WTC11 (cell line): ENCODE data around the gene SRGAP1. TPM values are rescaled to one million over a fixed set of nuclear protein-coding genes. Genes with fewer than 3 reads are reported as not detected.

Experiments used
- ATAC-seq: fragments of 200-7000 bp; cut with Tn5 transposase; 2 replicates; pipeline ENCODE4 v1.10.0; 2021; ENCODE audit warnings: mild to moderate bottlenecking, moderate library complexity
- CTCF ChIA-PET: fragments of 300-600 bp; sonication (Branson Sonifier 250); formaldehyde crosslinking; loops from one replicate; lab custom pipeline; 2021; ENCODE audit warnings: antibody characterized with exemption; lab: Charles Lee
- POLR2A ChIA-PET: fragments of 350-600 bp; sonication (Branson Sonifier 250); formaldehyde crosslinking; loops from one replicate; lab custom pipeline; 2021; ENCODE audit warnings: antibody characterized with exemption; lab: Charles Lee
- DNase-seq: peaks from one replicate; pipeline ENCODE4 v3.0.0; 2021; ENCODE audit warnings: low spot score
- H3K27ac Mint-ChIP-seq: 2 replicates; pipeline ENCODE4 v1.8.0; 2021; ENCODE audit warnings: mixed read lengths
- H3K27me3 Mint-ChIP-seq: 2 replicates; pipeline ENCODE4 v1.8.0; 2021; ENCODE audit warnings: low read depth, mild to moderate bottlenecking, moderate library complexity, mixed read lengths
- H3K36me3 Mint-ChIP-seq: 2 replicates; pipeline ENCODE4 v1.8.0; 2021; ENCODE audit warnings: mixed read lengths
- H3K4me1 Mint-ChIP-seq: 2 replicates; pipeline ENCODE4 v1.8.0; 2022; ENCODE audit warnings: mixed read lengths
- H3K4me3 Mint-ChIP-seq: 2 replicates; pipeline ENCODE4 v1.8.0; 2021; ENCODE audit warnings: mild to moderate bottlenecking, moderate library complexity, mixed read lengths
- H3K9me3 Mint-ChIP-seq: 2 replicates; pipeline ENCODE4 v1.8.0; 2021; ENCODE audit warnings: mixed read lengths
- CREM ChIP-seq: sonication (generic); formaldehyde crosslinking; IDR thresholded peaks from 2 replicates; pipeline ENCODE4 v1.8.1; 2022; ENCODE audit warnings: mild to moderate bottlenecking, missing genetic modification reagents, moderate library complexity
- FOXK1 ChIP-seq: sonication (generic); formaldehyde crosslinking; IDR thresholded peaks from 2 replicates; pipeline ENCODE4 v1.8.0; 2022; ENCODE audit warnings: mild to moderate bottlenecking, moderate library complexity, missing genetic modification reagents
- MXD4 ChIP-seq: fragments of 250-450 bp; sonication (Bioruptor Pico); IDR thresholded peaks from 2 replicates; pipeline ENCODE4 v1.8.0; 2021; ENCODE audit warnings: mild to moderate bottlenecking, moderate library complexity, borderline replicate concordance
- NR2C2 ChIP-seq: sonication (generic); formaldehyde crosslinking; IDR thresholded peaks from 2 replicates; pipeline ENCODE4 v1.8.0; 2022; ENCODE audit warnings: mild to moderate bottlenecking, missing genetic modification reagents
- RORB ChIP-seq: fragments of 250-450 bp; sonication (Bioruptor Pico); IDR thresholded peaks from 2 replicates; pipeline ENCODE4 v1.9.0; 2021; ENCODE audit warnings: mild to moderate bottlenecking
- SP1 ChIP-seq: sonication (generic); formaldehyde crosslinking; conservative IDR thresholded peaks from 2 replicates; pipeline ENCODE4 v1.8.1; 2022; ENCODE audit warnings: missing genetic modification reagents
- total RNA-seq: library from RNA; stranded (reverse); gene quantifications from 3 replicates; pipeline ENCODE4 v1.2.3, GENCODE V29; 2021
- TF ChIP-seq, protein P1 (sequence below): fragments of 250-450 bp; sonication (Bioruptor Pico); IDR thresholded peaks from 2 replicates; pipeline ENCODE4 v2.1.2; 2022; ENCODE audit warnings: mild to moderate bottlenecking, moderate library complexity
- TF ChIP-seq, protein P2 (sequence below): sonication (generic); formaldehyde crosslinking; IDR thresholded peaks from 2 replicates; pipeline ENCODE4 v1.8.0; 2022; ENCODE audit warnings: mild to moderate bottlenecking, missing genetic modification reagents
- TF ChIP-seq, protein P3 (sequence below): fragments of 250-450 bp; sonication (Bioruptor Pico); IDR thresholded peaks from 2 replicates; pipeline ENCODE4 v1.9.0; 2021; ENCODE audit warnings: mild to moderate bottlenecking, borderline replicate concordance
- TF ChIP-seq, protein P4 (sequence below): sonication (generic); formaldehyde crosslinking; IDR thresholded peaks from 2 replicates; pipeline ENCODE4 v1.8.0; 2022; ENCODE audit warnings: mild to moderate bottlenecking, missing genetic modification reagents
- TF ChIP-seq, protein P5 (sequence below): sonication (generic); formaldehyde crosslinking; IDR thresholded peaks from 2 replicates; pipeline ENCODE4 v1.8.0; 2022; ENCODE audit warnings: mild to moderate bottlenecking, missing genetic modification reagents
- TF ChIP-seq, protein P6 (sequence below): sonication (generic); formaldehyde crosslinking; IDR thresholded peaks from 2 replicates; pipeline ENCODE4 v1.8.1; 2023; ENCODE audit warnings: mild to moderate bottlenecking, missing genetic modification reagents, borderline replicate concordance

SRGAP1 gene
- total RNA-seq, 1 experiment from 2014 or later = 10.3 TPM

DNA sequence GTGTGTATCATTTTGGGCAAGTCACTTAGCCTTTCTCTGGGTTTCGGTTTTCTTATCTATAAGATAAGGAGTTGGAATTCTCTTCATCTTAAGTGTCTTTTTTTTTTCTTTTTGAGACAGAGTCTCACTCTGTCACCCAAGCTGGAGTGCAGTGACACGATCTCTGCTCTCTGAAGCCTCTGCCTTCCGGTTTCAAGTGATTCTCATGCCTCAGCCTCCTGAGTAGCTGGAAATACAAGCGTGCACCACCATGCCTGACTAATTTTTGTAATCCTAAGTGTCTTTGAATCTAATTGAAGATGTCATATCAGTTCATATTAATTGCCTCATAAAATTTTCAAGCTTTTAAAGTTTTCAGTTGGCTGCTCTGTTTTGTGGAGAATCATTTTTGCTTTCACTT is 4.0 kb downstream of the SRGAP1 start:
- ATAC-seq = no peak
- Mint-ChIP-seq H3K4me1 (peaks cover 27% of the 10 kb centered on the region), H3K27me3 (peaks cover 4% of the 10 kb centered on the region), H3K36me3 (no peaks in the 10 kb centered on the region), H3K27ac (no peak overlapping the region), H3K4me3 (no peak overlapping the region)
- ChIA-PET POLR2A (no interaction called here), CTCF (no interaction called here)
- DNase-seq = no peak
- TF ChIP-seq, protein P1, sequence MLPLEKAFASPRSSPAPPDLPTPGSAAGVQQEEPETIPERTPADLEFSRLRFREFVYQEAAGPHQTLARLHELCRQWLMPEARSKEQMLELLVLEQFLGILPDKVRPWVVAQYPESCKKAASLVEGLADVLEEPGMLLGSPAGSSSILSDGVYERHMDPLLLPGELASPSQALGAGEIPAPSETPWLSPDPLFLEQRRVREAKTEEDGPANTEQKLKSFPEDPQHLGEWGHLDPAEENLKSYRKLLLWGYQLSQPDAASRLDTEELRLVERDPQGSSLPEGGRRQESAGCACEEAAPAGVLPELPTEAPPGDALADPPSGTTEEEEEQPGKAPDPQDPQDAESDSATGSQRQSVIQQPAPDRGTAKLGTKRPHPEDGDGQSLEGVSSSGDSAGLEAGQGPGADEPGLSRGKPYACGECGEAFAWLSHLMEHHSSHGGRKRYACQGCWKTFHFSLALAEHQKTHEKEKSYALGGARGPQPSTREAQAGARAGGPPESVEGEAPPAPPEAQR (CRISPR knock-in tag) = no peak
- TF ChIP-seq, protein P2, sequence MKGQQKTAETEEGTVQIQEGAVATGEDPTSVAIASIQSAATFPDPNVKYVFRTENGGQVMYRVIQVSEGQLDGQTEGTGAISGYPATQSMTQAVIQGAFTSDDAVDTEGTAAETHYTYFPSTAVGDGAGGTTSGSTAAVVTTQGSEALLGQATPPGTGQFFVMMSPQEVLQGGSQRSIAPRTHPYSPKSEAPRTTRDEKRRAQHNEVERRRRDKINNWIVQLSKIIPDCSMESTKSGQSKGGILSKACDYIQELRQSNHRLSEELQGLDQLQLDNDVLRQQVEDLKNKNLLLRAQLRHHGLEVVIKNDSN = no peak
- no peak for TF ChIP-seq RORB (CRISPR knock-in tag)
- TF ChIP-seq MXD4 (CRISPR knock-in tag) = no peak
- TF ChIP-seq, protein P3, sequence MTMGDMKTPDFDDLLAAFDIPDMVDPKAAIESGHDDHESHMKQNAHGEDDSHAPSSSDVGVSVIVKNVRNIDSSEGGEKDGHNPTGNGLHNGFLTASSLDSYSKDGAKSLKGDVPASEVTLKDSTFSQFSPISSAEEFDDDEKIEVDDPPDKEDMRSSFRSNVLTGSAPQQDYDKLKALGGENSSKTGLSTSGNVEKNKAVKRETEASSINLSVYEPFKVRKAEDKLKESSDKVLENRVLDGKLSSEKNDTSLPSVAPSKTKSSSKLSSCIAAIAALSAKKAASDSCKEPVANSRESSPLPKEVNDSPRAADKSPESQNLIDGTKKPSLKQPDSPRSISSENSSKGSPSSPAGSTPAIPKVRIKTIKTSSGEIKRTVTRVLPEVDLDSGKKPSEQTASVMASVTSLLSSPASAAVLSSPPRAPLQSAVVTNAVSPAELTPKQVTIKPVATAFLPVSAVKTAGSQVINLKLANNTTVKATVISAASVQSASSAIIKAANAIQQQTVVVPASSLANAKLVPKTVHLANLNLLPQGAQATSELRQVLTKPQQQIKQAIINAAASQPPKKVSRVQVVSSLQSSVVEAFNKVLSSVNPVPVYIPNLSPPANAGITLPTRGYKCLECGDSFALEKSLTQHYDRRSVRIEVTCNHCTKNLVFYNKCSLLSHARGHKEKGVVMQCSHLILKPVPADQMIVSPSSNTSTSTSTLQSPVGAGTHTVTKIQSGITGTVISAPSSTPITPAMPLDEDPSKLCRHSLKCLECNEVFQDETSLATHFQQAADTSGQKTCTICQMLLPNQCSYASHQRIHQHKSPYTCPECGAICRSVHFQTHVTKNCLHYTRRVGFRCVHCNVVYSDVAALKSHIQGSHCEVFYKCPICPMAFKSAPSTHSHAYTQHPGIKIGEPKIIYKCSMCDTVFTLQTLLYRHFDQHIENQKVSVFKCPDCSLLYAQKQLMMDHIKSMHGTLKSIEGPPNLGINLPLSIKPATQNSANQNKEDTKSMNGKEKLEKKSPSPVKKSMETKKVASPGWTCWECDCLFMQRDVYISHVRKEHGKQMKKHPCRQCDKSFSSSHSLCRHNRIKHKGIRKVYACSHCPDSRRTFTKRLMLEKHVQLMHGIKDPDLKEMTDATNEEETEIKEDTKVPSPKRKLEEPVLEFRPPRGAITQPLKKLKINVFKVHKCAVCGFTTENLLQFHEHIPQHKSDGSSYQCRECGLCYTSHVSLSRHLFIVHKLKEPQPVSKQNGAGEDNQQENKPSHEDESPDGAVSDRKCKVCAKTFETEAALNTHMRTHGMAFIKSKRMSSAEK (CRISPR knock-in tag) = no peak
- TF ChIP-seq, protein P4, sequence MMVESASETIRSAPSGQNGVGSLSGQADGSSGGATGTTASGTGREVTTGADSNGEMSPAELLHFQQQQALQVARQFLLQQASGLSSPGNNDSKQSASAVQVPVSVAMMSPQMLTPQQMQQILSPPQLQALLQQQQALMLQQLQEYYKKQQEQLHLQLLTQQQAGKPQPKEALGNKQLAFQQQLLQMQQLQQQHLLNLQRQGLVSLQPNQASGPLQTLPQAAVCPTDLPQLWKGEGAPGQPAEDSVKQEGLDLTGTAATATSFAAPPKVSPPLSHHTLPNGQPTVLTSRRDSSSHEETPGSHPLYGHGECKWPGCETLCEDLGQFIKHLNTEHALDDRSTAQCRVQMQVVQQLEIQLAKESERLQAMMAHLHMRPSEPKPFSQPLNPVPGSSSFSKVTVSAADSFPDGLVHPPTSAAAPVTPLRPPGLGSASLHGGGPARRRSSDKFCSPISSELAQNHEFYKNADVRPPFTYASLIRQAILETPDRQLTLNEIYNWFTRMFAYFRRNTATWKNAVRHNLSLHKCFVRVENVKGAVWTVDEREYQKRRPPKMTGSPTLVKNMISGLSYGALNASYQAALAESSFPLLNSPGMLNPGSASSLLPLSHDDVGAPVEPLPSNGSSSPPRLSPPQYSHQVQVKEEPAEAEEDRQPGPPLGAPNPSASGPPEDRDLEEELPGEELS (CRISPR knock-in tag) = no peak
- no peak for TF ChIP-seq FOXK1 (CRISPR knock-in tag)
- TF ChIP-seq NR2C2 (CRISPR knock-in tag) = no peak
- TF ChIP-seq, protein P5, sequence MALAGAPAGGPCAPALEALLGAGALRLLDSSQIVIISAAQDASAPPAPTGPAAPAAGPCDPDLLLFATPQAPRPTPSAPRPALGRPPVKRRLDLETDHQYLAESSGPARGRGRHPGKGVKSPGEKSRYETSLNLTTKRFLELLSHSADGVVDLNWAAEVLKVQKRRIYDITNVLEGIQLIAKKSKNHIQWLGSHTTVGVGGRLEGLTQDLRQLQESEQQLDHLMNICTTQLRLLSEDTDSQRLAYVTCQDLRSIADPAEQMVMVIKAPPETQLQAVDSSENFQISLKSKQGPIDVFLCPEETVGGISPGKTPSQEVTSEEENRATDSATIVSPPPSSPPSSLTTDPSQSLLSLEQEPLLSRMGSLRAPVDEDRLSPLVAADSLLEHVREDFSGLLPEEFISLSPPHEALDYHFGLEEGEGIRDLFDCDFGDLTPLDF (CRISPR knock-in tag) = no peak
- no peak for TF ChIP-seq CREM (CRISPR knock-in tag)
- TF ChIP-seq, protein P6, sequence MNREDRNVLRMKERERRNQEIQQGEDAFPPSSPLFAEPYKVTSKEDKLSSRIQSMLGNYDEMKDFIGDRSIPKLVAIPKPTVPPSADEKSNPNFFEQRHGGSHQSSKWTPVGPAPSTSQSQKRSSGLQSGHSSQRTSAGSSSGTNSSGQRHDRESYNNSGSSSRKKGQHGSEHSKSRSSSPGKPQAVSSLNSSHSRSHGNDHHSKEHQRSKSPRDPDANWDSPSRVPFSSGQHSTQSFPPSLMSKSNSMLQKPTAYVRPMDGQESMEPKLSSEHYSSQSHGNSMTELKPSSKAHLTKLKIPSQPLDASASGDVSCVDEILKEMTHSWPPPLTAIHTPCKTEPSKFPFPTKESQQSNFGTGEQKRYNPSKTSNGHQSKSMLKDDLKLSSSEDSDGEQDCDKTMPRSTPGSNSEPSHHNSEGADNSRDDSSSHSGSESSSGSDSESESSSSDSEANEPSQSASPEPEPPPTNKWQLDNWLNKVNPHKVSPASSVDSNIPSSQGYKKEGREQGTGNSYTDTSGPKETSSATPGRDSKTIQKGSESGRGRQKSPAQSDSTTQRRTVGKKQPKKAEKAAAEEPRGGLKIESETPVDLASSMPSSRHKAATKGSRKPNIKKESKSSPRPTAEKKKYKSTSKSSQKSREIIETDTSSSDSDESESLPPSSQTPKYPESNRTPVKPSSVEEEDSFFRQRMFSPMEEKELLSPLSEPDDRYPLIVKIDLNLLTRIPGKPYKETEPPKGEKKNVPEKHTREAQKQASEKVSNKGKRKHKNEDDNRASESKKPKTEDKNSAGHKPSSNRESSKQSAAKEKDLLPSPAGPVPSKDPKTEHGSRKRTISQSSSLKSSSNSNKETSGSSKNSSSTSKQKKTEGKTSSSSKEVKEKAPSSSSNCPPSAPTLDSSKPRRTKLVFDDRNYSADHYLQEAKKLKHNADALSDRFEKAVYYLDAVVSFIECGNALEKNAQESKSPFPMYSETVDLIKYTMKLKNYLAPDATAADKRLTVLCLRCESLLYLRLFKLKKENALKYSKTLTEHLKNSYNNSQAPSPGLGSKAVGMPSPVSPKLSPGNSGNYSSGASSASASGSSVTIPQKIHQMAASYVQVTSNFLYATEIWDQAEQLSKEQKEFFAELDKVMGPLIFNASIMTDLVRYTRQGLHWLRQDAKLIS = no peak
- no peak for TF ChIP-seq SP1 (CRISPR knock-in tag)
- TF ChIP-seq, all 79 proteins: peak for 0
- H3K9me3 Mint-ChIP-seq = no peaks in the 10 kb centered on the region
